Activated naive CD4-positive, alpha-beta T cell treated with anti-CD3 and anti-CD28 coated beads for 36 hours (primary cell): ENCODE data around the gene ESD. TPM values are rescaled to one million over a fixed set of nuclear protein-coding genes. Genes with fewer than 3 reads are reported as not detected.

Experiments
- CTCF ChIA-PET: fragments of 350-600 bp; sonication (Branson Sonifier 250); formaldehyde crosslinking; loops from one replicate; lab custom pipeline; 2021; ENCODE audit warnings: antibody characterized with exemption; lab: Charles Lee
- DNase-seq: peaks from one replicate; pipeline ENCODE4 v3.0.0-alpha.2; 2020
- H3K27ac Mint-ChIP-seq: one replicate; pipeline ENCODE4 v1.8.0; 2021; ENCODE audit warnings: mild to moderate bottlenecking, mixed read lengths
- H3K27me3 Mint-ChIP-seq: one replicate; pipeline ENCODE4 v1.8.0; 2021; ENCODE audit warnings: low read depth, mixed read lengths
- H3K36me3 Mint-ChIP-seq: one replicate; pipeline ENCODE4 v1.8.0; 2021; ENCODE audit warnings: low read depth, mixed read lengths
- H3K4me1 Mint-ChIP-seq: one replicate; pipeline ENCODE4 v1.8.0; 2021; ENCODE audit warnings: low read depth, mixed read lengths
- H3K4me3 Mint-ChIP-seq: one replicate; pipeline ENCODE4 v1.8.0; 2021; ENCODE audit warnings: mild to moderate bottlenecking, moderate library complexity, mixed read lengths
- H3K9me3 Mint-ChIP-seq: one replicate; pipeline ENCODE4 v1.8.0; 2021; ENCODE audit warnings: mixed read lengths
- intact Hi-C: fragments of 100-400 bp; cut with micrococcal nuclease; formaldehyde crosslinking; loops from one replicate; pipeline ENCODE4 v1.15.1; 2023
- total RNA-seq, 2 experiments: library from RNA; stranded (reverse); gene quantifications; one replicate each; pipeline ENCODE4 v1.2.3, GENCODE V29; 2021

The ESD gene
- 100 to 1,000 TPM; 150 to 153 TPM for total RNA-seq

DNA sequence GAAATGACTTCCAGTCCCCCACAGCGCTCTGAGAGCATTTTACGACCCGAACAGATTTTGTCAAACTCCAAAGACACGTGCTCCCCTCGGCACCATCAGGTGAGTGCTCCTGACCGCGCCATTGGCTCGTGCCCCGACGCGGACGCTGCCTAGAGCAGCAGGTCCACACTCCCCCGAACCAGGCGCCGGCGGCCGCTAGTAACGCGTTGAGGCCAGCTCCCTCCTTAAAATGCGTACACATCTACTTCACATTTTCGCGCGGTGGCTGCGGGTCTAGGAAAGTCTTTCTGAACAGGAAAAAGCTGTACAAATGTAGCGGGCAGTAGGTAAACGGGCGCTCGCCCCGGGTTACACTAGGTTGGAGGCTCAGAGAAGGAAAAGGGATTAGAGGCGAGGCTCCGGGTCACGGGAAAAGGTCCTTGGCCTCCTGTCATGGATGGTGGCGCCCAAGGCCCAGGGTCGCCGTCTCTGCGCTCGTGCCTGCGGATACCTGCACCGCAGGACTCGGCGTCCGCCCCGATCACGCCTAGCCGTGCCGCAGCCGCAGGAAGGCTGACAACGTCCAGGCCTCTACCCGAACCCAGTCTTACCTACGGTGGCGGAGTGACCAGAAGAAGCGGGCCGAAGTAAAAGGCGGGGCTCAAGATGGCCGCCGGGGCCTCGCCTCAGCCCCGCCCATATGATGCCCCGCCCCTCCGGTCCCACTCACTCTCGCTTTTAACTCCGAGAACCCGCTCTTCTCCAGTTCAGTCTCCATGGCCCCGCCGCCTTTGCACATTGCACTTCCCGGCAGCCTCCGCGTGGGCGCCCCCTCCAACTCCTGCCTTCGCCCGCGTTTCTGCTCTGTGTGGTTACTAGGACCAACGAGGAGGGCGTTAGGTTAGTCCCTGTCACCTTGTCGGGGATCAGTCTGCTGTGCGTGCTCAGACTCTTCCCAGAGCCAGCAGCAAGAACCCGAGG lies at the start of gene ESD:
Gene ESD (minus strand): TSS at position 647 of the 960 bp plus-strand sequence. CDS start 5,748 bp downstream, outside the sequence.
- intact Hi-C loops: loop anchor here (1.0 to 10.0 kb wide), 9 partner anchors 16 to 1856 kb away; partner anchors contain the start of genes CYSLTR2, ITM2B, NUDT15 and ZC3H13
- Mint-ChIP-seq H3K4me1 (peaks cover 32% of the 10 kb centered on the region), H3K27ac (peak within 1 kb of the TSS; percentile 95)

DNA sequence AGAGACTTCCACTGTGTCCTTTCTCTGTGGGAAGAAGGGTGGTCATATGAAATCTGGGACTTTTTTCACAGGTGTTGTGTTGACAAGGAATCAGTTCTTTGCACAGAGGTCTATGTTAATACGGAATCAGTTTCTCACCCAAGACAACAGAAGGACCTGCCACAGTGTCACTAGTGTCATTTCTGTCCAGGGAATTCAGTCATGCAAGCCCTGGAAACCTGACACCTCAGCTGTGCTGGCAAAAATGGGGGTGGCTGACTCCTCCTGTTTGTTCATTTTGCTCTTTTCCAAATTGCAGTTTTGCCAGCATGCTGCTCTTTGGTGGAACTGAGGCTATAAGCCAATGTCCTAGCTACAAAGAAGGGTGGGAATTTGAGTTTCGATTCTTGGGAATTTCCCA lies 49.8 kb upstream of the ESD start:
- intact Hi-C loops: no loop called here
- Mint-ChIP-seq H3K4me1 (no peaks in the 10 kb centered on the region), H3K27ac (no peak overlapping the region), H3K27me3 (peaks cover 2% of the 10 kb centered on the region), H3K36me3 (no peaks in the 10 kb centered on the region), H3K9me3 (no peaks in the 10 kb centered on the region), H3K4me3 (no peak overlapping the region)
- CTCF ChIA-PET: interaction anchor here (1.7 kb wide), 1 partner anchor 48 kb away, joined by 4 read pairs; no protein-coding TSS in a partner anchor
- no peak for DNase-seq

More for the DNA sequence above, at the start of gene ESD:
- H3K27me3 Mint-ChIP-seq: no peaks in the 10 kb centered on the region
- H3K4me3 Mint-ChIP-seq: peak within 1 kb of the TSS; percentile 93
- peaks cover 15% of the 10 kb centered on the region for H3K36me3 Mint-ChIP-seq
- CTCF ChIA-PET: interaction anchor here (1.2 kb wide), 1 partner anchor 245 kb away, joined by 4 read pairs; no protein-coding TSS in a partner anchor
- DNase-seq: peak; percentile 98
- no peaks in the 10 kb centered on the region for H3K9me3 Mint-ChIP-seq

- Mint-ChIP-seq H3K27me3 (no peaks in the 10 kb centered on the region), H3K9me3 (no peaks in the 10 kb centered on the region), H3K4me1 (no peaks in the 10 kb centered on the region), H3K27ac (no peak overlapping the region), H3K36me3 (no peaks in the 10 kb centered on the region), H3K4me3 (no peak overlapping the region)
- DNase-seq: no peak
- CTCF ChIA-PET: interaction anchor here (0.9 kb wide), 1 partner anchor 48 kb away, joined by 3 read pairs; no protein-coding TSS in a partner anchor
- intact Hi-C loops: no loop called here
Observed at GRCh38 chr13:46845146-46845545, 48.2 kb upstream of the ESD start.

DNA sequence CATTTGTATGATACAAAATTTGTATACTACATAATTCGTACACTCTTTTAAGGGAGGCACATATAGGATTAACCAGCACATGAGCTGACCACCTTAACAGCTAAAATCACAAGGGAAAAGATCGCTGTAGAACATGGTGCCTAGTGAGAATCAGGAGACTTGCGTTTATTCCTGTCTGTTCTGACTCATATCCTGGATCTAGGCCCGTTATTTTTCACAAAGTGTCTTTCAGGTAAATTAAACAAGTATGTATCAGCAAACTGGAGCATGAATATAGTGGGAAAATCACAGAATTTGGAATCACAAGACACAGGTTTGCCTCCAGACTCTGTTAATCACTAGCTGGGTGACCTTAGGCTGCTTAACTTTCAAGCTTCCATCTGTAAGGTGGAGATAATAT lies 47.5 kb upstream of the ESD start:
- H3K4me1 Mint-ChIP-seq: no peaks in the 10 kb centered on the region
- H3K9me3 Mint-ChIP-seq: no peaks in the 10 kb centered on the region
- intact Hi-C loops: no loop called here
- H3K4me3 Mint-ChIP-seq: no peak overlapping the region
- no peak overlapping the region for H3K27ac Mint-ChIP-seq
- H3K27me3 Mint-ChIP-seq: no peaks in the 10 kb centered on the region
- DNase-seq: no peak
- H3K36me3 Mint-ChIP-seq: no peaks in the 10 kb centered on the region
- CTCF ChIA-PET: interaction anchor here (0.9 kb wide), 1 partner anchor 49 kb away, joined by 3 read pairs; no protein-coding TSS in a partner anchor

- CTCF ChIA-PET: interaction anchor here (1.3 kb wide), 1 partner anchor 9 kb away, joined by 5 read pairs; no protein-coding TSS in a partner anchor
- H3K4me1 Mint-ChIP-seq: no peaks in the 10 kb centered on the region
- no peak overlapping the region for H3K4me3 Mint-ChIP-seq
- intact Hi-C loops: no loop called here
- no peak overlapping the region for H3K27ac Mint-ChIP-seq
- H3K9me3 Mint-ChIP-seq: no peaks in the 10 kb centered on the region
- no peaks in the 10 kb centered on the region for H3K36me3 Mint-ChIP-seq
- H3K27me3 Mint-ChIP-seq: no peaks in the 10 kb centered on the region
- DNase-seq: no peak
Observed at GRCh38 chr13:46839399-46839798, 42.4 kb upstream of the ESD start.

DNA sequence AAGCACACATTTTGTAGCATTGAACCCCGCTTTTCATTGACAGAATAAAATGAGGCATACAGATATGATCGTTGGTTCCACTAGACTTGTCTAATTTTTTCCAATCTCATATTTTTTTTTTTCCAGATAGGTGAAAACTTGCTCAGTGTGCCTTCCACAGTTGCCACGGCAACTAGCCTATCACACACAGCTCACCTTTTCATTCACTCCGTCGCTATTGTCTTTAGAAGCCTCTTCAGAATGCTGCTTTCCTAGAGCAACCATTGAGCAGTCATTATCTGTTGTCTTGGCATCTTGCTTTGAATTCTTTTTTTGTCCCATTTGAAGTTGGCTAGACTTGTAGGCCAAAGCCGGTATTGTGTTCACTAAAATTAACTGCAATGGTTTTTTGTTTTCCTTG lies 37.7 kb upstream of the ESD start:
- DNase-seq: no peak
- Mint-ChIP-seq H3K9me3 (no peaks in the 10 kb centered on the region), H3K4me1 (no peaks in the 10 kb centered on the region), H3K4me3 (no peak overlapping the region), H3K27ac (no peak overlapping the region), H3K27me3 (no peaks in the 10 kb centered on the region), H3K36me3 (no peaks in the 10 kb centered on the region)
- CTCF ChIA-PET: no interaction called here
- intact Hi-C loops: no loop called here

GRCh38 chr13:46831588-46832194 lies 34.7 kb upstream of the ESD start:
- Mint-ChIP-seq H3K9me3 (no peaks in the 10 kb centered on the region), H3K4me1 (no peaks in the 10 kb centered on the region), H3K4me3 (no peak overlapping the region), H3K27ac (no peak overlapping the region), H3K27me3 (no peaks in the 10 kb centered on the region), H3K36me3 (no peaks in the 10 kb centered on the region)
- intact Hi-C loops: loop anchor here (1.0 to 2.0 kb wide), 3 partner anchors 63 to 943 kb away; no protein-coding TSS in a partner anchor
- CTCF ChIA-PET: interaction anchor here (0.6 to 1.4 kb wide), 7 partner anchors 13 to 1148 kb away, joined by 3 read pairs; no protein-coding TSS in a partner anchor
- peak; percentile 63 for DNase-seq

GRCh38 chr13:46830405-46831005 lies 33.5 kb upstream of the ESD start:
- CTCF ChIA-PET: interaction anchor here (0.5 to 1.4 kb wide), 4 partner anchors 12 to 517 kb away, joined by 3 read pairs; no protein-coding TSS in a partner anchor
- H3K9me3 Mint-ChIP-seq: no peaks in the 10 kb centered on the region

GRCh38 chr13:46822551-46822950 lies 25.6 kb upstream of the ESD start:
- DNase-seq: no peak
- no peak overlapping the region for H3K4me3 Mint-ChIP-seq
- no peaks in the 10 kb centered on the region for H3K9me3 Mint-ChIP-seq
- no peaks in the 10 kb centered on the region for H3K27me3 Mint-ChIP-seq
- CTCF ChIA-PET: interaction anchor here (0.7 kb wide), 1 partner anchor 36 kb away, joined by 3 read pairs; no protein-coding TSS in a partner anchor
- H3K27ac Mint-ChIP-seq: no peak overlapping the region
- intact Hi-C loops: no loop called here
- H3K4me1 Mint-ChIP-seq: no peaks in the 10 kb centered on the region
- no peaks in the 10 kb centered on the region for H3K36me3 Mint-ChIP-seq

More at GRCh38 chr13:46830405-46831005, 33.5 kb upstream of the ESD start:
- Mint-ChIP-seq H3K4me3 (no peak overlapping the region), H3K27me3 (no peaks in the 10 kb centered on the region), H3K4me1 (no peaks in the 10 kb centered on the region), H3K27ac (no peak overlapping the region), H3K36me3 (no peaks in the 10 kb centered on the region)
- no peak for DNase-seq
- intact Hi-C loops: loop anchor here (1.0 kb wide), 2 partner anchors 64 to 768 kb away; no protein-coding TSS in a partner anchor

- no peaks in the 10 kb centered on the region for H3K4me1 Mint-ChIP-seq
- H3K4me3 Mint-ChIP-seq: no peak overlapping the region
- intact Hi-C loops: no loop called here
- peaks cover 4% of the 10 kb centered on the region for H3K9me3 Mint-ChIP-seq
- H3K27ac Mint-ChIP-seq: no peak overlapping the region
- CTCF ChIA-PET: interaction anchor here (1.4 kb wide), 1 partner anchor 13 kb away, joined by 3 read pairs; no protein-coding TSS in a partner anchor
- no peak for DNase-seq
- no peaks in the 10 kb centered on the region for H3K36me3 Mint-ChIP-seq
- H3K27me3 Mint-ChIP-seq: peaks cover 2% of the 10 kb centered on the region
Observed at GRCh38 chr13:46817838-46818476, 21.0 kb upstream of the ESD start.

DNA sequence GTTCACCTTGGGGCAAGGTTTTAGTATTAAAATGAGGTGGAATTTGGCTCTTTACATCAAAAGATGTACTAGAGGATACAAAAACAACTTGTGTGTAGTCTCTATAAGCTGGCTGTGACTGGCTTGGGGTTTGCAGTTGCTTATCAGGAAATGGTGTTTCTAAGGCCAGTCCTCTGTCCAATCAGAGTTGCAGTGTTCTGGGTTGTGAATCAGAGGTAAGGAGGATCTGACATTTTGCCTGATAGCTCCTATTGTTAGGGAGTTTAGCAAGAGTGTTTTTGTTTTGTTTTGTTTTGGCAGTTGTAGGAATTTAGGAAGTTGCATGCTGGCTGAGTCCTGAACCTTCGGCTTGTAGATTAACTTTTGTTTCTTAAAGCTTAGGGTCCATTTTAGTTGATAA lies 20.1 kb upstream of the ESD start:
- Mint-ChIP-seq H3K4me1 (peaks cover 4% of the 10 kb centered on the region), H3K9me3 (peaks cover 12% of the 10 kb centered on the region), H3K27me3 (peaks cover 6% of the 10 kb centered on the region), H3K4me3 (no peak overlapping the region), H3K27ac (no peak overlapping the region), H3K36me3 (no peaks in the 10 kb centered on the region)
- CTCF ChIA-PET: no interaction called here
- no peak for DNase-seq
- intact Hi-C loops: no loop called here
